Parathyroid adenoma (tissue), 2 donors: ENCODE results near the gene BLTP2.
A peak's percentile ranks its signal among the peaks of the same experiment; 100 is the strongest.

Experiments used
- H2AFZ ChIP-seq: fragments of 300-600 bp; sonication (generic); one replicate; pipeline ENCODE4 v1.7.0; 2017; ENCODE audit warnings: antibody characterized with exemption, mild to moderate bottlenecking
- H3K27ac ChIP-seq: fragments of 300-600 bp; sonication (generic); one replicate; pipeline ENCODE4 v1.7.0; 2017
- H3K27me3 ChIP-seq: fragments of 300-600 bp; sonication (generic); one replicate; pipeline ENCODE4 v1.7.0; 2017; ENCODE audit warnings: low read length; ENCODE audit not compliant: control insufficient read depth, insufficient read depth
- H3K36me3 ChIP-seq: fragments of 300-600 bp; sonication (generic); one replicate; pipeline ENCODE4 v1.7.0; 2017; ENCODE audit warnings: low read length; ENCODE audit not compliant: control insufficient read depth, insufficient read depth
- H3K4me1 ChIP-seq: fragments of 300-600 bp; sonication (generic); one replicate; pipeline ENCODE4 v1.7.0; 2017; ENCODE audit warnings: control low read depth
- H3K4me2 ChIP-seq: fragments of 300-600 bp; sonication (generic); one replicate; pipeline ENCODE4 v1.7.0; 2017; ENCODE audit warnings: low read length
- H3K4me3 ChIP-seq: fragments of 300-600 bp; sonication (generic); one replicate; pipeline ENCODE4 v1.7.0; 2017; ENCODE audit warnings: low read depth, low read length
- H3K79me2 ChIP-seq: fragments of 300-600 bp; sonication (generic); one replicate; pipeline ENCODE4 v1.7.0; 2017; ENCODE audit warnings: control low read depth
- H3K9ac ChIP-seq: fragments of 300-600 bp; sonication (generic); one replicate; pipeline ENCODE4 v1.7.0; 2017; ENCODE audit warnings: mild to moderate bottlenecking
- H3K9me3 ChIP-seq: fragments of 300-600 bp; sonication (generic); one replicate; pipeline ENCODE4 v1.7.0; 2017; ENCODE audit warnings: low read length; ENCODE audit not compliant: control insufficient read depth
- CTCF ChIP-seq: fragments of 300-600 bp; sonication (generic); IDR thresholded peaks from one replicate; pipeline ENCODE4 v1.7.0; 2017; ENCODE audit warnings: antibody characterized with exemption, mild to moderate bottlenecking
- donor health status: primary hyperparathyroidism.

The BLTP2 gene

DNA sequence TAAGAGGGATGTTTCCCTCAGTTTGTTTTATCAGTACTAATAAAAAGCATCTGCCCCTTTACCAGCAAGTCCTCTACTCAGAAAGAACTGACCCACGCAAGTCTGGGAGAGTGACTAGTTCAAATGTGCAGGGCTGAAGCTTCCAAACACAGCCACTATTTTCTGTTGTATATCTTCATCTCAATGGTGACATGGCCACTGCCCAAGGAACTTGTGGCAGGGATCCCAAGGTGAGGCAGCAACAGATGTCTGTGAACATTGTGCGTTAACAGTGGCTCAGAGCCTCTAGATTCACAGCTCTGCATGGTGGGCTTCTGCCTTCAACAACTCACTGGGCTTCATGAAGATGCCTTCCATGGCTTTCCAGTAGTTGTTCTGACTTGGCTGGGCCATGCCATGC is 3.7 kb upstream of the BLTP2 start:
- no peak overlapping the region for H3K27ac ChIP-seq
- H3K4me3 ChIP-seq: no peak overlapping the region
- no peak overlapping the region for H2AFZ ChIP-seq
- no peak overlapping the region for H3K4me2 ChIP-seq
- no peak overlapping the region for H3K9ac ChIP-seq
- TF ChIP-seq CTCF: no peak
- no peaks in the 10 kb centered on the region for H3K36me3 ChIP-seq
- peaks cover 31% of the 10 kb centered on the region for H3K79me2 ChIP-seq
- H3K27me3 ChIP-seq: no peaks in the 10 kb centered on the region
- no peaks in the 10 kb centered on the region for H3K9me3 ChIP-seq
- H3K4me1 ChIP-seq: peaks cover 16% of the 10 kb centered on the region

GRCh38 chr17:28646039-28646754 is 1.2 kb upstream of the BLTP2 start:
- H3K9me3 ChIP-seq: no peaks in the 10 kb centered on the region
- H3K79me2 ChIP-seq: peaks cover 27% of the 10 kb centered on the region
- H3K27me3 ChIP-seq: no peaks in the 10 kb centered on the region
- peak overlapping the region; percentile 68 for H2AFZ ChIP-seq
- H3K4me2 ChIP-seq: peak overlapping the region; percentile 57
- H3K36me3 ChIP-seq: no peaks in the 10 kb centered on the region
- peak overlapping the region; percentile 63 for H3K4me3 ChIP-seq
- H3K4me1 ChIP-seq: peaks cover 16% of the 10 kb centered on the region
- no peak for TF ChIP-seq CTCF
- H3K27ac ChIP-seq: peak overlapping the region; percentile 88
- H3K9ac ChIP-seq: no peak overlapping the region

- H3K4me2 ChIP-seq: peak overlapping the region; percentile 93
- H3K4me1 ChIP-seq: peaks cover 16% of the 10 kb centered on the region
- TF ChIP-seq CTCF: no peak
- peak overlapping the region; percentile 68 for H2AFZ ChIP-seq
- no peaks in the 10 kb centered on the region for H3K27me3 ChIP-seq
- H3K79me2 ChIP-seq: peaks cover 27% of the 10 kb centered on the region
- H3K9ac ChIP-seq: no peak overlapping the region
- H3K9me3 ChIP-seq: no peaks in the 10 kb centered on the region
- H3K4me3 ChIP-seq: peak overlapping the region; percentile 63
- H3K36me3 ChIP-seq: no peaks in the 10 kb centered on the region
- H3K27ac ChIP-seq: peak overlapping the region; percentile 88
These were observed 600 bp upstream of the BLTP2 start for GRCh38 chr17:28645576-28645939.

- Histone ChIP-seq H3K79me2 (peaks cover 27% of the 10 kb centered on the region), H3K27ac (peak overlapping the region; percentile 64), H3K9ac (peak overlapping the region; percentile 64), H3K36me3 (no peaks in the 10 kb centered on the region), H3K9me3 (no peaks in the 10 kb centered on the region), H3K4me1 (peaks cover 16% of the 10 kb centered on the region), H3K4me2 (peak overlapping the region; percentile 78), H3K27me3 (no peaks in the 10 kb centered on the region), H2AFZ (peak overlapping the region; percentile 91), H3K4me3 (peak overlapping the region; percentile 61)
- TF ChIP-seq CTCF: peak; percentile 52
These were observed 773 bp downstream of the BLTP2 start for GRCh38 chr17:28643983-28644786.
